Measurements from ENCODE around the gene YPEL3. TPM values are rescaled to one million over a fixed set of nuclear protein-coding genes. Genes with fewer than 3 reads are reported as not detected.

Gene YPEL3
- total and polyA plus RNA-seq, 2 of the 8 experiments (the other 6 are each of a cell fraction or from before 2014, with no cell fraction given), result 40.3 to 53.3 TPM

DNA sequence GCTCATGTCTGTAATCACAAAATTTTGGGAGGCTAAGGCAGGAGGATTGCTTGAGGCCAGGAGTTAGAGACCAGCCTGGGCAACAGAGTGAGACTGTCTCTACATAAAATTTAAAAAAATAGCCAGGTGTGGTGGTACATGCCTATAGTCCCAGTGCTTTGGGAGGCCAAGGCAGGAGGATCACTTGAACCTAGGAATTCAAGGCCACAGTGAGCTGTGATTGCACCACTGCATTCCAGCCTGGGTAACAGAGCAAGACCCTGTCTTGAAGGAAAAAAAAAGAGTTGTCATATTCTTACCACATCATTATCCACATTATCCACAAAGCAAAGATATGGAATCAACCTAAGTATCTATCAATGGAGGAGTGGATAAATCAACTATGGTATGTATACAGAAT, 48.0 kb upstream of the YPEL3 start (continued):
- TF ChIP-seq, protein P1, sequence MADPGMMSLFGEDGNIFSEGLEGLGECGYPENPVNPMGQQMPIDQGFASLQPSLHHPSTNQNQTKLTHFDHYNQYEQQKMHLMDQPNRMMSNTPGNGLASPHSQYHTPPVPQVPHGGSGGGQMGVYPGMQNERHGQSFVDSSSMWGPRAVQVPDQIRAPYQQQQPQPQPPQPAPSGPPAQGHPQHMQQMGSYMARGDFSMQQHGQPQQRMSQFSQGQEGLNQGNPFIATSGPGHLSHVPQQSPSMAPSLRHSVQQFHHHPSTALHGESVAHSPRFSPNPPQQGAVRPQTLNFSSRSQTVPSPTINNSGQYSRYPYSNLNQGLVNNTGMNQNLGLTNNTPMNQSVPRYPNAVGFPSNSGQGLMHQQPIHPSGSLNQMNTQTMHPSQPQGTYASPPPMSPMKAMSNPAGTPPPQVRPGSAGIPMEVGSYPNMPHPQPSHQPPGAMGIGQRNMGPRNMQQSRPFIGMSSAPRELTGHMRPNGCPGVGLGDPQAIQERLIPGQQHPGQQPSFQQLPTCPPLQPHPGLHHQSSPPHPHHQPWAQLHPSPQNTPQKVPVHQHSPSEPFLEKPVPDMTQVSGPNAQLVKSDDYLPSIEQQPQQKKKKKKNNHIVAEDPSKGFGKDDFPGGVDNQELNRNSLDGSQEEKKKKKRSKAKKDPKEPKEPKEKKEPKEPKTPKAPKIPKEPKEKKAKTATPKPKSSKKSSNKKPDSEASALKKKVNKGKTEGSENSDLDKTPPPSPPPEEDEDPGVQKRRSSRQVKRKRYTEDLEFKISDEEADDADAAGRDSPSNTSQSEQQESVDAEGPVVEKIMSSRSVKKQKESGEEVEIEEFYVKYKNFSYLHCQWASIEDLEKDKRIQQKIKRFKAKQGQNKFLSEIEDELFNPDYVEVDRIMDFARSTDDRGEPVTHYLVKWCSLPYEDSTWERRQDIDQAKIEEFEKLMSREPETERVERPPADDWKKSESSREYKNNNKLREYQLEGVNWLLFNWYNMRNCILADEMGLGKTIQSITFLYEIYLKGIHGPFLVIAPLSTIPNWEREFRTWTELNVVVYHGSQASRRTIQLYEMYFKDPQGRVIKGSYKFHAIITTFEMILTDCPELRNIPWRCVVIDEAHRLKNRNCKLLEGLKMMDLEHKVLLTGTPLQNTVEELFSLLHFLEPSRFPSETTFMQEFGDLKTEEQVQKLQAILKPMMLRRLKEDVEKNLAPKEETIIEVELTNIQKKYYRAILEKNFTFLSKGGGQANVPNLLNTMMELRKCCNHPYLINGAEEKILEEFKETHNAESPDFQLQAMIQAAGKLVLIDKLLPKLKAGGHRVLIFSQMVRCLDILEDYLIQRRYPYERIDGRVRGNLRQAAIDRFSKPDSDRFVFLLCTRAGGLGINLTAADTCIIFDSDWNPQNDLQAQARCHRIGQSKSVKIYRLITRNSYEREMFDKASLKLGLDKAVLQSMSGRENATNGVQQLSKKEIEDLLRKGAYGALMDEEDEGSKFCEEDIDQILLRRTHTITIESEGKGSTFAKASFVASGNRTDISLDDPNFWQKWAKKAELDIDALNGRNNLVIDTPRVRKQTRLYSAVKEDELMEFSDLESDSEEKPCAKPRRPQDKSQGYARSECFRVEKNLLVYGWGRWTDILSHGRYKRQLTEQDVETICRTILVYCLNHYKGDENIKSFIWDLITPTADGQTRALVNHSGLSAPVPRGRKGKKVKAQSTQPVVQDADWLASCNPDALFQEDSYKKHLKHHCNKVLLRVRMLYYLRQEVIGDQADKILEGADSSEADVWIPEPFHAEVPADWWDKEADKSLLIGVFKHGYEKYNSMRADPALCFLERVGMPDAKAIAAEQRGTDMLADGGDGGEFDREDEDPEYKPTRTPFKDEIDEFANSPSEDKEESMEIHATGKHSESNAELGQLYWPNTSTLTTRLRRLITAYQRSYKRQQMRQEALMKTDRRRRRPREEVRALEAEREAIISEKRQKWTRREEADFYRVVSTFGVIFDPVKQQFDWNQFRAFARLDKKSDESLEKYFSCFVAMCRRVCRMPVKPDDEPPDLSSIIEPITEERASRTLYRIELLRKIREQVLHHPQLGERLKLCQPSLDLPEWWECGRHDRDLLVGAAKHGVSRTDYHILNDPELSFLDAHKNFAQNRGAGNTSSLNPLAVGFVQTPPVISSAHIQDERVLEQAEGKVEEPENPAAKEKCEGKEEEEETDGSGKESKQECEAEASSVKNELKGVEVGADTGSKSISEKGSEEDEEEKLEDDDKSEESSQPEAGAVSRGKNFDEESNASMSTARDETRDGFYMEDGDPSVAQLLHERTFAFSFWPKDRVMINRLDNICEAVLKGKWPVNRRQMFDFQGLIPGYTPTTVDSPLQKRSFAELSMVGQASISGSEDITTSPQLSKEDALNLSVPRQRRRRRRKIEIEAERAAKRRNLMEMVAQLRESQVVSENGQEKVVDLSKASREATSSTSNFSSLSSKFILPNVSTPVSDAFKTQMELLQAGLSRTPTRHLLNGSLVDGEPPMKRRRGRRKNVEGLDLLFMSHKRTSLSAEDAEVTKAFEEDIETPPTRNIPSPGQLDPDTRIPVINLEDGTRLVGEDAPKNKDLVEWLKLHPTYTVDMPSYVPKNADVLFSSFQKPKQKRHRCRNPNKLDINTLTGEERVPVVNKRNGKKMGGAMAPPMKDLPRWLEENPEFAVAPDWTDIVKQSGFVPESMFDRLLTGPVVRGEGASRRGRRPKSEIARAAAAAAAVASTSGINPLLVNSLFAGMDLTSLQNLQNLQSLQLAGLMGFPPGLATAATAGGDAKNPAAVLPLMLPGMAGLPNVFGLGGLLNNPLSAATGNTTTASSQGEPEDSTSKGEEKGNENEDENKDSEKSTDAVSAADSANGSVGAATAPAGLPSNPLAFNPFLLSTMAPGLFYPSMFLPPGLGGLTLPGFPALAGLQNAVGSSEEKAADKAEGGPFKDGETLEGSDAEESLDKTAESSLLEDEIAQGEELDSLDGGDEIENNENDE (IDR thresholded peaks at IDR 0.05; ENCODE audit: insufficient replicate concordance, low read length), result no peak
- TF ChIP-seq TAF1 (IDR thresholded peaks at IDR 0.05; ENCODE audit: low read depth, low read length) (no peak), SP2 (IDR thresholded peaks at IDR 0.05; ENCODE audit: low read length) (no peak)
